NCI-H1092 (cell line): Measurements from ENCODE around the gene ZNF774.
A peak's percentile ranks its signal among the peaks of the same experiment; 100 is the strongest.
"Not testable (repeated sequence)": the region's sequence is repeated elsewhere in the genome, so short reads cannot be mapped to it uniquely, and the experiment has no call there.

Source experiments
- DNase-seq: peaks from one replicate; lab custom pipeline; 2025; lab: John Stamatoyannopoulos, UW

ZNF774 gene

GRCh38 chr15:90352107-90352893 is at the start of gene ZNF774:
TSS of gene ZNF774 (plus strand) at chr15:90352284. CDS start at chr15:90354661, 2,377 bp downstream.
- peak; percentile 95 for DNase-seq

DNA sequence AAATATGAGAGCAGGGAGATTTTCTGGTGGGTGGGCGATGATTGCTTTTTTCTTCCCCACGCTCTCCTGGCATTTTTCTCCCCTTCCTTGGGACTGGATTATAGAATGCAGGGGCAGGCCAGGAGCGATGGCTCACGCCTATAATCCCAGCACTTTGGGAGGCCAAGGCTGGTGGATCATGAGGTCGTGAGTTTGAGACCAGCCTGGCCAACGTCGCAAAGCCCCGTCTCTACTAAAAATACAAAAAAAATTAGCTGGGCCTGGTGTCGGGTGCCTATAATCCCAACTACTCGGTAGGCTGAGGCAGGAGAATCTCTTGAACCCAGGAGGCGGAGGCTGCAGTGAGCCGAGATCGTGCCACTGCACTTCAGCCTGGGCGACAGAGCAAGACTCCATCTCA is 46.7 kb upstream of the ZNF774 start:
- DNase-seq, result not testable (repeated sequence)

DNA sequence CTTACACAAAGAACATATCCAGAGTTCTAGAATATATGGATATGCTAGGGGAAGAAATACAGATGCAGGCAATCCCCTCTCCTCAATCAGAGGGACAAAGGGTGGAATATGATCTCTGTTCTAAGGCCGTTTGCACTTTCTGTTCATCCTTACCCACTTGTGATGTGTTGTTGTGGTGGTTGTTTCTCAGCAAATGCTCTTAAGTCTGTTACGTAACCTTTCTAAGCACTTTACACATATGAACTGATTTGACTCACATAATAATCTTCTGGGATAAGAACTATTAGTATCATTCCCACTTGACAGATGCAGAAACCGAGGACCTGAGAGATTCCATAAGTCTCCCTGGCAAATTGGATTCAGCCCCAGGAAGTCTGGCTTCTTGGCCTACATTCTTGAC is 46.2 kb upstream of the ZNF774 start:
- no peak for DNase-seq

DNA sequence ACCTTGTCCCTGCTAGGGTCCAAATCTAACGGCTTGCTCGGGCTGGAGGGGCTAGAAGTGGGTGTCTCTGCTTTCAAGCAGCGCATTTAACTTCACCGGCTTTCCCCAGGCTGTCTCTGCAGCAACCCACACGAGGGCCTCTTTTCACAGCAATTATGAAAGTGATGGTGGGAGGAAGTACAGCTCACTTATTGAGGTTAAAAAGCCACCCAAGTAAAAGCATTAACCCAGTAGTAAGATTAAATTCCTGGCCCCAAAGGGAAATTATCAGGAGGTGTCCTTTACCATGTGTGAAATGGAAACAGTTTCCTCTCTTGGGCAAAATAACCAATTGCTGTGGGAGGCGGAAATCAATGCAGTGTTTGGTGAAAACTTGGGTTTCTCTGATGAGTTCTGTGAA is 45.5 kb upstream of the ZNF774 start:
- DNase-seq, result no peak

GRCh38 chr15:90307661-90308060 is 44.4 kb upstream of the ZNF774 start:
- no peak for DNase-seq

GRCh38 chr15:90309020-90309419 is 43.1 kb upstream of the ZNF774 start:
- no peak for DNase-seq

DNA sequence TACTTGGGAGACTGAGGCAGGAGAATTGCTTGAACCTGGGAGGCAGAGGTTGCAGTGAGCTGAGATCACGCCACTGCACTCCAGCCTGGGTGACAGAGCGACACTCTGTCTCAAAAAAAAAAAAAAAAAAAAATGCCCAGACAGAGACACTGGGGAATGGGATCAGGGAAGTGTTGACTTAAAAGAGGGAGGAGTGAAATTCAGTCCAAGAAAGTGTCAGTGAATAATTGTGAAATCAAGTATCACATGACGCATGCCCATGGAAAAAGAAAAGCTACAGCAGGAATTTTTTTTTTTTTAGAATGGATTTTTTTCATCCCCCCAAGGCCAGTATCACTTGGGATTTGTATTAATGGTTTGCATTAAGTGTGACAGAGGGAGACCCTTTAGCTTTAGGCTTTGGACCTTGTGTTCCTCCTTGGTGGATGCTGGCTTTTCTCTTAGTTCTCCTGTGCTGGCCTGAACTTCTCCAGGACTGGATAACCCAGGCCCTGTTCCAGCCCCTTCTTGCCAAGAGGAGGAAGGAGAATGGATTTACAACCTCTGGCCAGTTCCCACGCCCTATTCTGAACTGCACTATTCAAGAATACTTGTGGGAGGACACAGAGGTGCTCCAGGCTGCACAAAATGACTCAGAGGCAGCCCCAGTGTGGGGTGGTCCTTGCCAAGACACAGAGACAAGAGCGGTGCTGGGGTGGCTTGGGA is 36.7 kb upstream of the ZNF774 start:
- no peak for DNase-seq

GRCh38 chr15:90316139-90316538 is 35.9 kb upstream of the ZNF774 start:
- no peak for DNase-seq

GRCh38 chr15:90318591-90318990 is 33.5 kb upstream of the ZNF774 start:
- DNase-seq, result no peak

DNA sequence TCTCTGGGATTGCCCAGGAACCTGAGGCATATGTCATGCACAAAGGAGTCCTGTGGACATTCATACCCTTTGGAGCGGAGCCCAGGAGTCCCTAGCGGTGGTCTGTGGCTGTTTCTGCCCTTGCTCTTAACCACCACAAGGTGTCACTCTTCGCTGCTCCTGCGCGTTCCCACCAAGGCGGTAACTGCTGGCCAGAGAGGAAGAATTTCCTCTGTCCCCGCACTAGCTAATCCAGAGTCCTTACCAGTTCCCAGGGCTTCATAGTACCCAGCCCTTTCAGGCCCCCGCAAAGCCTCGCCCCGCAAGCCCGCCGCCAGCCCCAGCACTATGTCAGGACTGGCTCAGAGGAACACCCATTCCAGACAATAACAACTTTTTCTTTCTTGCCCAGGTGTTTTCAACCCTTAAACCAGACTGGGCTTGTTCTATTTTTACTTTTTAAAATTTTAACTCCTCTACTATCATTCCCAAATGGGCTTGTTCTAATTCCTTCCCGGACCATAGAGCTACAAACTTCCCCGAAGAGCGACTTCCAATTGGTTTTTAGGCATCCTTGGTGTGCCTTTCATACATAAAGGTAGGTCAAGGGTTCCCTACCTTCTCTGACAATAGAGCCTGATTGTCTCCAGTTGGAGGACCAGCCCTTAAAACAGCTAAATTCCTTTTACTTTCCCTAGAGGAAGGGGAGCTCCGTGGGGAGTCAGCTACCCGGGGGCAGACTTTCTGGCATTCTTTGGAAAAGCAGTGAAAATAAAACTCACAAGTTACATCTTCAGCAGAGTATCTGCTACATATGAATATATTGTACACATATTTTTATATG is 31.8 kb upstream of the ZNF774 start:
- peak; percentile 82 for DNase-seq

- no peak for DNase-seq
Observed at GRCh38 chr15:90320885-90321278, 31.2 kb upstream of the ZNF774 start.

DNA sequence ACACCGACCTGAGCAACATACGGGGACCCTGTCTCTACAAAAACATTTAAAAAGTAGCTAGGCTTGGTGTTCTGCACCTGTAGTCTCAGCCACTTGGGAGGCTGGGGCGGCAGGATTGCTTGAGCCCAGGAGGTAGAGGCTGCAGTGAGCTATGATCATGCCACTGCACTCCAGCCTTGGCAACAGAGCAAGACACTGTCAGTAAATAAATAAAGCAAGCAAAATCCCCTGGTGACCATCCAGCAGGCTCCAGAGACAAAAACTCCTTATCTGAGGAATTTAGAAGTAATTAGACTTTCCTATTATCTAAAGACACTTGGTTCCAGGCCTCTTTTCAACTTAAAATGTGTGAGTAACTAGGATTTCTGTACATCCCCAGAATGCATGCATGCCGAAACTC is 29.5 kb upstream of the ZNF774 start:
- DNase-seq, result no peak

DNA sequence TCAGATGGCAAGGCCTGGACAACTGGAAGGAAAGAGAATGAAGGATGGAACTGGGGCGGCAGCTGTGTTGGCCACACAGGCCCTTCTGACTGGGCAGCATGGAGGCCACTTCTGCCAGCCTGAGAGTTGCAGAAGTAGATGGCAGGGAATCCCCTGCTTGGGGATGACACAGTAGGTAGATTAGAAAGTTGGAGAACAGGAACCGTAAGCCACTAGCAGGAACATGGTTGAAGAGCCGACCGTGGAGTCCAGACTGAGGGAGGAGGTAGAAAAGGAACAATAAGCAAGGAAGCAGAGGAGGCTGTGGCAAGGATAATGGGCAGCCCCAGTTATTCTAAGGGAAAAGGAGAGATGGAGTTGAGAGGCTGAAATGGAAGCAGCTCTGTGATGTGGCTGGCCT is 26.4 kb upstream of the ZNF774 start:
- DNase-seq, result no peak

GRCh38 chr15:90326441-90326840 is 25.6 kb upstream of the ZNF774 start:
- DNase-seq, result no peak

GRCh38 chr15:90327311-90327710 is 24.8 kb upstream of the ZNF774 start:
- no peak for DNase-seq

DNA sequence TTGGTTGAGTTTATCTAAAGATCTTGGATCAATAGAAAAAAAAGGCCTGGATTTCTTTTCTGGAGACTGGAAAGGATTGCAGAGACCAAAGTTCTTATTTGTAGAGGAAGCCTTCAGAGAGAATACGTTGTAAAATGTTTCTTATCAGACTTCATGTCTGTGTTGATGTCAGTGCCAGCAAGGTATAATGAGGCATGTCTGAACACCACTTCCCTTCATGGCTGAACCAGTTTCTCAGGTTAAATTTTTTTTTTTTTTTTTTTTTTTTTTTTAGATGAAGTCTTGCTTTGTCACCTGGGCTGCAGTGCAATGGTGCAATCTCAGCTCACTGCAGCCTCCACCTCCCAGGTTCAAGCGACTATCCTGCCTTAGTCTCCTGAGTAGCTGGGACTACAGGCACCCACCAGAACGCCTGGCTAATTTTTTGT is 17.8 kb upstream of the ZNF774 start:
- no peak for DNase-seq

DNA sequence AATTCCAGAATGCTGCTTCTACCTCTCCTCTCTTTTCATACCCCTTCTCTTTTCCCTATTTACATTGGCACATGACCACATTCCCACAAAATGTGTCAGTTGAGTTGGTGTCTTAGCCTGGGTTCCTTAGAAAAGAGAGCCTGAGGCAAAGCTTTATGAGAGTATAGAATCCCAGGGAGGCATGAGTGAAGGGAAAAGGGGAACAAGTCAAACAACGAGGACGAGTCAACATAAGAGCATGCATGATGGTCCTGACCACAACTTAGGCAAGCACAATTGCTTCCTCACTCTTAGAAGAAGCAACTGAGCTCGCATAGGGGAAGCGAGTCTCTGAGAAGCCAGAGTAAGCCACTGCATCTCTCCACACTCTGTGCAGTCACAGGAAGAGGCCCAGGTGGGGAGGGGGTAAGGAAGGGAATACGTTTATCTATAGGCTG is 15.4 kb upstream of the ZNF774 start:
- no peak for DNase-seq

DNA sequence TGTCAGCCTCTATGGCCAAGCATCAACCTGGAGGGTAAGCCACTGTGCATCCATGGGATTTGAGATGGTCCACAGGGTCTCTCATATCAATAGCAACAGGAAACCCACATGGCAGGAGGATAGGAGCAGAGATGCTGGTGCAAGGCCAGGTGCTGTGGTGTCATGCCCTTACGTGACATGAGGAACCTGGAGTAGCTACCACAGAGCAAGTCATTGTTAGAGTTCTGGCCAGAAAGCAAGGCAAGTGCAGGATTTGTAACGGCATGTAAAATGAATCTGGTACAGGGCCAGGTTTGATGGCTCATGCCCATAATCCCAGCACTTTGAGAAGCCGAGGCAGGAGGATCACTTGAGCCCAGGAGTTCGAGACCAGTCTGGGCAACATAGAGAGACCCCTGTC is 14.8 kb upstream of the ZNF774 start:
- DNase-seq, result no peak

- DNase-seq, result no peak
Observed at GRCh38 chr15:90338532-90338931, 13.6 kb upstream of the ZNF774 start.

DNA sequence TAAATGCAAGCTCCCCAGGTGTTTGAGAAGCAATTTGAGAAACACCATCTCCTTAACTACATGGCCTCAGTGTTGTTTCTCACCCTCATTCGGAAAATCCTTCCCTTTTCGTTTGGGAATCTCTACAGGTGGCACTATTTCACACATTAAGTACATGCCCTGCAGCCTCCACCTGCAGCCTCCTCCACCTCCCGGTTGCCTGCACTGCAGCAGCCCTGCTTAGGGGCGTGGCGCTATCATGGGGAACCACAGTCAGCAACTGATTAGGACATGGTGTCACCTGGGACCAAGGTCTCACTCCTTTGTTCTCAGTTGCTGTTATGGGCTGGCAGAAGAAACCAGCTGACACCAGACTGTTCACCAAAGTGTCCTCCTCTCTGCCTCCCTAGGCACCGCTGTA is 11.7 kb upstream of the ZNF774 start:
- no peak for DNase-seq

- DNase-seq, result no peak
Observed at GRCh38 chr15:90343302-90343790, 8.7 kb upstream of the ZNF774 start.

GRCh38 chr15:90344662-90345061 is 7.4 kb upstream of the ZNF774 start:
- no peak for DNase-seq
